Tibial nerve (tissue), 4 donors: ENCODE data around the gene TBC1D9. TPM values are rescaled to one million over a fixed set of nuclear protein-coding genes. Genes with fewer than 3 reads are reported as not detected.

ENCODE experiments used
- DNase-seq, 2 donors: peaks; one replicate each; pipeline ENCODE4 v3.0.0-alpha.2; 2019; ENCODE audit warnings: low spot score in 2 of 2
- H3K27ac ChIP-seq, 4 donors: fragments of 200-600 bp; sonication (generic) in 3 of 4; one replicate each; pipeline ENCODE4 v1.5.1; 2017 to 2019; ENCODE audit warnings: mild to moderate bottlenecking in 1 of 4
- H3K27me3 ChIP-seq, 2 donors: fragments of 200-600 bp; sonication (generic) in 1 of 2; one replicate each; pipeline versions ENCODE4 v1.5.1 to v1.6.0; 2017 to 2019
- H3K36me3 ChIP-seq, 3 donors: fragments of 200-600 bp; sonication (generic); one replicate each; pipeline ENCODE4 v1.5.1; 2018 to 2019
- H3K4me1 ChIP-seq, 4 donors: fragments of 200-600 bp; sonication (generic) in 3 of 4; one replicate each; pipeline ENCODE4 v1.5.1; 2017 to 2019
- H3K4me3 ChIP-seq, 4 donors: fragments of 200-600 bp; sonication (generic) in 3 of 4; one replicate each; pipeline ENCODE4 v1.5.1; 2017 to 2019; ENCODE audit warnings: mild to moderate bottlenecking in 1 of 4, moderate library complexity in 1 of 4
- H3K9me3 ChIP-seq, 4 donors: fragments of 200-600 bp; sonication (generic) in 3 of 4; one replicate each; pipeline ENCODE4 v1.5.1; 2017 to 2019
- CTCF ChIP-seq, 5 experiments: fragments of 200-600 bp in 3 of 5; fragments of 450-650 bp in 2 of 5; sonication (generic) in 3 of 5; IDR thresholded peaks; one replicate each; pipeline ENCODE4 v1.5.1; 2016 to 2019; ENCODE audit warnings: antibody characterized with exemption in 5 of 5, mild to moderate bottlenecking in 3 of 5, moderate library complexity in 2 of 5
- EP300 ChIP-seq, 2 donors: sonication (generic); formaldehyde crosslinking; IDR thresholded peaks; one replicate each; pipeline ENCODE4 v1.6.1; 2017; ENCODE audit warnings: antibody characterized with exemption in 2 of 2, mild to moderate bottlenecking in 1 of 2
- POLR2A ChIP-seq, 2 donors: fragments of 450-650 bp; IDR thresholded peaks; one replicate each; pipeline ENCODE4 v1.6.1; 2017; ENCODE audit warnings: antibody characterized with exemption in 2 of 2, mild to moderate bottlenecking in 2 of 2, moderate library complexity in 2 of 2
- WGBS, 2 donors: methylation state at CpG; one replicate each; pipeline ENCODE4 v1.1.5; 2018; 5-methylcytosine and 5-hydroxymethylcytosine counted together
- total RNA-seq, 4 donors: library from RNA; depleted of rRNA; stranded (reverse); fragments of >200 nt; gene quantifications; one replicate each; pipeline ENCODE4 v1.1.0, GENCODE V29; 2016

The TBC1D9 gene
- total RNA-seq, 4 donors from 2014 or later: 18.4 to 23.7 (median 19.6) TPM

- no peak for DNase-seq
- H3K9me3 ChIP-seq: no peaks in the 10 kb centered on the region
- H3K27ac ChIP-seq: no peak overlapping the region
- no peaks in the 10 kb centered on the region for H3K4me1 ChIP-seq
- H3K4me3 ChIP-seq: no peak overlapping the region
- WGBS, 2 donors: 80 to 84% methylated on average over 7 to 8 of the region's 8 CpGs
- no peak for TF ChIP-seq EP300 (IDR thresholded peaks at IDR 0.05)
- TF ChIP-seq CTCF (IDR thresholded peaks at IDR 0.05): no peak
- TF ChIP-seq POLR2A (IDR thresholded peaks at IDR 0.05): no peak
- no peaks in the 10 kb centered on the region for H3K27me3 ChIP-seq
- no peaks in the 10 kb centered on the region for H3K36me3 ChIP-seq
Observed at GRCh38 chr4:140600408-140600807, 155.8 kb downstream of the TBC1D9 start.

- WGBS, 2 donors: 45 to 64% methylated on average over 1 of the region's 1 CpG
- no peak overlapping the region for H3K4me3 ChIP-seq
- H3K9me3 ChIP-seq: peaks cover 0 to 5% (median 0%) of the 10 kb centered on the region in 4 donors
- no peaks in the 10 kb centered on the region for H3K4me1 ChIP-seq
- no peak for DNase-seq
- H3K36me3 ChIP-seq: no peaks in the 10 kb centered on the region
- H3K27ac ChIP-seq: no peak overlapping the region
- TF ChIP-seq EP300 (IDR thresholded peaks at IDR 0.05): no peak
- TF ChIP-seq CTCF (IDR thresholded peaks at IDR 0.05): peak in 1 of 5 experiments; percentile 23
- TF ChIP-seq POLR2A (IDR thresholded peaks at IDR 0.05): no peak
- no peaks in the 10 kb centered on the region for H3K27me3 ChIP-seq
Observed at GRCh38 chr4:140595065-140595464, 161.1 kb downstream of the TBC1D9 start.

GRCh38 chr4:140584439-140584838, 171.7 kb downstream of the TBC1D9 start:
- Histone ChIP-seq H3K4me1 (no peaks in the 10 kb centered on the region), H3K4me3 (no peak overlapping the region), H3K27me3 (peaks cover 0 to 11% of the 10 kb centered on the region in 2 donors), H3K27ac (no peak overlapping the region), H3K9me3 (no peaks in the 10 kb centered on the region), H3K36me3 (no peaks in the 10 kb centered on the region)
- no peak for TF ChIP-seq EP300 (IDR thresholded peaks at IDR 0.05)
- TF ChIP-seq POLR2A (IDR thresholded peaks at IDR 0.05): no peak
- TF ChIP-seq CTCF (IDR thresholded peaks at IDR 0.05): no peak
- no peak for DNase-seq
- 31 to 35% methylated on average over 1 of the region's 1 CpG for WGBS, 2 donors

GRCh38 chr4:140581078-140581477, 175.1 kb downstream of the TBC1D9 start:
- Histone ChIP-seq H3K9me3 (no peaks in the 10 kb centered on the region), H3K4me3 (no peak overlapping the region), H3K36me3 (no peaks in the 10 kb centered on the region), H3K4me1 (no peaks in the 10 kb centered on the region), H3K27me3 (peaks cover 0 to 34% of the 10 kb centered on the region in 2 donors), H3K27ac (no peak overlapping the region)
- 40 to 46% methylated on average over 3 of the region's 3 CpGs for WGBS, 2 donors
- no peak for DNase-seq
- TF ChIP-seq POLR2A (IDR thresholded peaks at IDR 0.05) (no peak), CTCF (IDR thresholded peaks at IDR 0.05) (no peak), EP300 (IDR thresholded peaks at IDR 0.05) (no peak)

DNA sequence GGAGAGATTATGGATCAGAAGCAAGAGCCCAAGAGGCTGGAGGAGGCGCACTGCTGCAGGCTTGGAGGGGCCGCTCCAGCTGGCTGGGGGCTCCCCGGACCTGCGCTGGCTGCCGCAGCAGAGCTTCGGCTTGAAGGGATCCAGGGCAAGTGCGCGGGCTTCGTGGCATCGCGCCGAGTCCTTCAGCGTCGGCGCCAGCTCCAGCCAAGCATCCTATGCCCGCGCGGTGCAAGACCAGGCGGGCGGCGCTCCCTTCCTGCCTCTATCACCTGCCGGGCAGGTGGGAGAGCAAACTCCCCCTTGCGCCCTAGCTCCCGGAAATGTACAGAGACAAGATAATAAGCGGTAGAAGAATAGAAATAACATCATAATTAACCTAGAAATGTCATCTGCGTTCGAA, 176.9 kb downstream of the TBC1D9 start:
- no peak for DNase-seq
- TF ChIP-seq EP300 (IDR thresholded peaks at IDR 0.05): no peak
- TF ChIP-seq POLR2A (IDR thresholded peaks at IDR 0.05): no peak
- no peak for TF ChIP-seq CTCF (IDR thresholded peaks at IDR 0.05)
- no peak overlapping the region for H3K4me3 ChIP-seq
- H3K27me3 ChIP-seq: peaks cover 0 to 34% of the 10 kb centered on the region in 2 donors
- WGBS, 2 donors: 11 to 17% methylated on average over 27 of the region's 27 CpGs
- H3K9me3 ChIP-seq: no peaks in the 10 kb centered on the region
- H3K27ac ChIP-seq: no peak overlapping the region
- no peaks in the 10 kb centered on the region for H3K4me1 ChIP-seq
- H3K36me3 ChIP-seq: no peaks in the 10 kb centered on the region
